WTC11 (cell line): ENCODE measurements around the gene EHD2.

ENCODE experiments used
- ATF1 ChIP-seq: sonication (generic); formaldehyde crosslinking; IDR thresholded peaks from 2 replicates; pipeline ENCODE4 v1.8.1; 2023; ENCODE audit warnings: mild to moderate bottlenecking, moderate library complexity, missing genetic modification reagents
- ATF2 ChIP-seq: sonication (generic); formaldehyde crosslinking; IDR thresholded peaks from 2 replicates; pipeline ENCODE4 v1.8.1; 2022; ENCODE audit warnings: low read depth, missing genetic modification reagents, borderline replicate concordance
- CTCF ChIP-seq: fragments of 200-600 bp; IDR thresholded peaks from 2 replicates; pipeline ENCODE4 v1.8.0; 2022; ENCODE audit warnings: antibody characterized with exemption
- ELF4 ChIP-seq: sonication (generic); formaldehyde crosslinking; IDR thresholded peaks from 2 replicates; pipeline ENCODE4 v1.8.1; 2022; ENCODE audit warnings: low read depth, mild to moderate bottlenecking, moderate library complexity, missing genetic modification reagents
- FOXJ3 ChIP-seq: sonication (generic); formaldehyde crosslinking; IDR thresholded peaks from 2 replicates; pipeline ENCODE4 v1.9.0; 2021; ENCODE audit warnings: missing genetic modification reagents, mild to moderate bottlenecking, borderline replicate concordance
- MAX ChIP-seq: sonication (generic); formaldehyde crosslinking; IDR thresholded peaks from 2 replicates; pipeline ENCODE4 v1.8.0; 2022; ENCODE audit warnings: mild to moderate bottlenecking, missing genetic modification reagents
- PRRX2 ChIP-seq: fragments of 250-450 bp; sonication (Bioruptor Pico); IDR thresholded peaks from 2 replicates; pipeline ENCODE4 v1.8.0; 2021; ENCODE audit warnings: mild to moderate bottlenecking
- SMAD4 ChIP-seq: sonication (generic); formaldehyde crosslinking; IDR thresholded peaks from 2 replicates; pipeline ENCODE4 v1.8.0; 2022; ENCODE audit warnings: mild to moderate bottlenecking, missing genetic modification reagents
- TCF7 ChIP-seq: sonication (generic); formaldehyde crosslinking; IDR thresholded peaks from 2 replicates; pipeline ENCODE4 v1.8.0; 2022; ENCODE audit warnings: mild to moderate bottlenecking, low read depth, missing genetic modification reagents, moderate library complexity
- ZNF232 ChIP-seq: sonication (generic); formaldehyde crosslinking; IDR thresholded peaks from 2 replicates; pipeline ENCODE4 v1.8.0; 2022; ENCODE audit warnings: mild to moderate bottlenecking, missing genetic modification reagents
- TF ChIP-seq, protein P1 (sequence below): sonication (generic); formaldehyde crosslinking; IDR thresholded peaks from 2 replicates; pipeline ENCODE4 v1.8.1; 2023; ENCODE audit warnings: mild to moderate bottlenecking, missing genetic modification reagents, moderate library complexity
- TF ChIP-seq, protein P2 (sequence below): sonication (generic); formaldehyde crosslinking; conservative IDR thresholded peaks from 2 replicates; pipeline ENCODE4 v1.8.1; 2022; ENCODE audit warnings: mild to moderate bottlenecking, missing genetic modification reagents
- TF ChIP-seq, protein P3 (sequence below): fragments of 250-450 bp; sonication (Bioruptor Pico); IDR thresholded peaks from 2 replicates; pipeline ENCODE4 v1.9.0; 2021; ENCODE audit warnings: mild to moderate bottlenecking
- TF ChIP-seq, protein P4 (sequence below): sonication (generic); formaldehyde crosslinking; IDR thresholded peaks from 2 replicates; pipeline ENCODE4 v1.8.1; 2022; ENCODE audit warnings: low read depth, mild to moderate bottlenecking, moderate library complexity, missing genetic modification reagents, borderline replicate concordance

- no peak for TF ChIP-seq CTCF
- no peak for TF ChIP-seq ATF2
- TF ChIP-seq SMAD4 (CRISPR knock-in tag): no peak
- no peak for TF ChIP-seq PRRX2 (CRISPR knock-in tag)
- TF ChIP-seq, protein P1, sequence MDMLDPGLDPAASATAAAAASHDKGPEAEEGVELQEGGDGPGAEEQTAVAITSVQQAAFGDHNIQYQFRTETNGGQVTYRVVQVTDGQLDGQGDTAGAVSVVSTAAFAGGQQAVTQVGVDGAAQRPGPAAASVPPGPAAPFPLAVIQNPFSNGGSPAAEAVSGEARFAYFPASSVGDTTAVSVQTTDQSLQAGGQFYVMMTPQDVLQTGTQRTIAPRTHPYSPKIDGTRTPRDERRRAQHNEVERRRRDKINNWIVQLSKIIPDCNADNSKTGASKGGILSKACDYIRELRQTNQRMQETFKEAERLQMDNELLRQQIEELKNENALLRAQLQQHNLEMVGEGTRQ (CRISPR knock-in tag): no peak
- no peak for TF ChIP-seq ELF4 (CRISPR knock-in tag)
- TF ChIP-seq, protein P2, sequence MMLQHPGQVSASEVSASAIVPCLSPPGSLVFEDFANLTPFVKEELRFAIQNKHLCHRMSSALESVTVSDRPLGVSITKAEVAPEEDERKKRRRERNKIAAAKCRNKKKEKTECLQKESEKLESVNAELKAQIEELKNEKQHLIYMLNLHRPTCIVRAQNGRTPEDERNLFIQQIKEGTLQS (CRISPR knock-in tag): no peak
- TF ChIP-seq ATF1 (CRISPR knock-in tag): no peak
- no peak for TF ChIP-seq FOXJ3
- TF ChIP-seq, protein P3, sequence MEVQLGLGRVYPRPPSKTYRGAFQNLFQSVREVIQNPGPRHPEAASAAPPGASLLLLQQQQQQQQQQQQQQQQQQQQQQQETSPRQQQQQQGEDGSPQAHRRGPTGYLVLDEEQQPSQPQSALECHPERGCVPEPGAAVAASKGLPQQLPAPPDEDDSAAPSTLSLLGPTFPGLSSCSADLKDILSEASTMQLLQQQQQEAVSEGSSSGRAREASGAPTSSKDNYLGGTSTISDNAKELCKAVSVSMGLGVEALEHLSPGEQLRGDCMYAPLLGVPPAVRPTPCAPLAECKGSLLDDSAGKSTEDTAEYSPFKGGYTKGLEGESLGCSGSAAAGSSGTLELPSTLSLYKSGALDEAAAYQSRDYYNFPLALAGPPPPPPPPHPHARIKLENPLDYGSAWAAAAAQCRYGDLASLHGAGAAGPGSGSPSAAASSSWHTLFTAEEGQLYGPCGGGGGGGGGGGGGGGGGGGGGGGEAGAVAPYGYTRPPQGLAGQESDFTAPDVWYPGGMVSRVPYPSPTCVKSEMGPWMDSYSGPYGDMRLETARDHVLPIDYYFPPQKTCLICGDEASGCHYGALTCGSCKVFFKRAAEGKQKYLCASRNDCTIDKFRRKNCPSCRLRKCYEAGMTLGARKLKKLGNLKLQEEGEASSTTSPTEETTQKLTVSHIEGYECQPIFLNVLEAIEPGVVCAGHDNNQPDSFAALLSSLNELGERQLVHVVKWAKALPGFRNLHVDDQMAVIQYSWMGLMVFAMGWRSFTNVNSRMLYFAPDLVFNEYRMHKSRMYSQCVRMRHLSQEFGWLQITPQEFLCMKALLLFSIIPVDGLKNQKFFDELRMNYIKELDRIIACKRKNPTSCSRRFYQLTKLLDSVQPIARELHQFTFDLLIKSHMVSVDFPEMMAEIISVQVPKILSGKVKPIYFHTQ: no peak
- TF ChIP-seq MAX (CRISPR knock-in tag): no peak
- TF ChIP-seq ZNF232 (CRISPR knock-in tag): no peak
- TF ChIP-seq, protein P4, sequence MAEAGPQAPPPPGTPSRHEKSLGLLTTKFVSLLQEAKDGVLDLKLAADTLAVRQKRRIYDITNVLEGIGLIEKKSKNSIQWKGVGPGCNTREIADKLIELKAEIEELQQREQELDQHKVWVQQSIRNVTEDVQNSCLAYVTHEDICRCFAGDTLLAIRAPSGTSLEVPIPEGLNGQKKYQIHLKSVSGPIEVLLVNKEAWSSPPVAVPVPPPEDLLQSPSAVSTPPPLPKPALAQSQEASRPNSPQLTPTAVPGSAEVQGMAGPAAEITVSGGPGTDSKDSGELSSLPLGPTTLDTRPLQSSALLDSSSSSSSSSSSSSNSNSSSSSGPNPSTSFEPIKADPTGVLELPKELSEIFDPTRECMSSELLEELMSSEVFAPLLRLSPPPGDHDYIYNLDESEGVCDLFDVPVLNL (CRISPR knock-in tag): no peak
- no peak for TF ChIP-seq TCF7 (CRISPR knock-in tag)
Measured at GRCh38 chr19:47694466-47695273, 18.6 kb upstream of the EHD2 start.
